GM20431 (cell line): ENCODE measurements around the gene ADPRM.

Source experiments
- in situ Hi-C: fragments of 300-500 bp; cut with MseI, MboI; formaldehyde crosslinking; loops from one replicate; pipeline ENCODE4 v1.15.0; 2020; ENCODE audit warnings: low sequenced_read_pairs; ENCODE audit not compliant: unreplicated experiment

Gene ADPRM

GRCh38 chr17:10735821-10736220 is 38.4 kb downstream of the ADPRM start:
- in situ Hi-C loops: loop anchor here (25.0 kb wide), 1 partner anchor 101 kb away; the partner anchor contains the start of gene PIRT

GRCh38 chr17:10737168-10737622 is 39.8 kb downstream of the ADPRM start:
- in situ Hi-C loops: loop anchor here (25.0 kb wide), 1 partner anchor 100 kb away; the partner anchor contains the start of gene PIRT

GRCh38 chr17:10737736-10738135 is 40.3 kb downstream of the ADPRM start:
- in situ Hi-C loops: loop anchor here (25.0 kb wide), 1 partner anchor 100 kb away; the partner anchor contains the start of gene PIRT

GRCh38 chr17:10738521-10739258 is 41.3 kb downstream of the ADPRM start:
- in situ Hi-C loops: loop anchor here (25.0 kb wide), 1 partner anchor 99 kb away; the partner anchor contains the start of gene PIRT

- in situ Hi-C loops: loop anchor here (25.0 kb wide), 1 partner anchor 98 kb away; the partner anchor contains the start of gene PIRT
Measured at GRCh38 chr17:10739386-10739785, 42.0 kb downstream of the ADPRM start.

- in situ Hi-C loops: loop anchor here (25.0 kb wide), 1 partner anchor 96 kb away; the partner anchor contains the start of gene PIRT
Measured at GRCh38 chr17:10741416-10742135, 44.2 kb downstream of the ADPRM start.

- in situ Hi-C loops: loop anchor here (25.0 kb wide), 1 partner anchor 95 kb away; the partner anchor contains the start of gene PIRT
Measured at GRCh38 chr17:10742431-10742830, 45.0 kb downstream of the ADPRM start.

GRCh38 chr17:10743316-10744009 is 46.1 kb downstream of the ADPRM start:
- in situ Hi-C loops: loop anchor here (25.0 kb wide), 1 partner anchor 94 kb away; the partner anchor contains the start of gene PIRT

- in situ Hi-C loops: loop anchor here (25.0 kb wide), 1 partner anchor 93 kb away; the partner anchor contains the start of gene PIRT
Measured at GRCh38 chr17:10744501-10745000, 47.2 kb downstream of the ADPRM start.

GRCh38 chr17:10745231-10745630 is 47.8 kb downstream of the ADPRM start:
- in situ Hi-C loops: loop anchor here (25.0 kb wide), 1 partner anchor 92 kb away; the partner anchor contains the start of gene PIRT

GRCh38 chr17:10748531-10749181 is 51.3 kb downstream of the ADPRM start:
- in situ Hi-C loops: loop anchor here (25.0 kb wide), 1 partner anchor 89 kb away; the partner anchor contains the start of gene PIRT

- in situ Hi-C loops: no loop called here
Measured at GRCh38 chr17:10750210-10750609, 52.8 kb downstream of the ADPRM start.

GRCh38 chr17:10751563-10751962 is 54.2 kb downstream of the ADPRM start:
- in situ Hi-C loops: no loop called here

- in situ Hi-C loops: no loop called here
Measured at GRCh38 chr17:10752696-10753095, 55.3 kb downstream of the ADPRM start.

GRCh38 chr17:10754109-10754508 is 56.7 kb downstream of the ADPRM start:
- in situ Hi-C loops: no loop called here

GRCh38 chr17:10754861-10755591 is 57.6 kb downstream of the ADPRM start:
- in situ Hi-C loops: no loop called here

- in situ Hi-C loops: no loop called here
Measured at GRCh38 chr17:10755592-10756127, 58.3 kb downstream of the ADPRM start.

- in situ Hi-C loops: no loop called here
Measured at GRCh38 chr17:10756185-10756584, 58.8 kb downstream of the ADPRM start.
